WTC11 (cell line): Measurements from ENCODE around the gene YARS2.

Experiments used
- ELF4 ChIP-seq: sonication (generic); formaldehyde crosslinking; IDR thresholded peaks from 2 replicates; pipeline ENCODE4 v1.8.1; 2022; ENCODE audit warnings: low read depth, mild to moderate bottlenecking, moderate library complexity, missing genetic modification reagents
- FOXK1 ChIP-seq: sonication (generic); formaldehyde crosslinking; IDR thresholded peaks from 2 replicates; pipeline ENCODE4 v1.8.0; 2022; ENCODE audit warnings: mild to moderate bottlenecking, moderate library complexity, missing genetic modification reagents
- MYBL2 ChIP-seq: sonication (generic); formaldehyde crosslinking; IDR thresholded peaks from 2 replicates; pipeline ENCODE4 v1.8.1; 2023; ENCODE audit warnings: mild to moderate bottlenecking, moderate library complexity, missing genetic modification reagents
- SMAD4 ChIP-seq: sonication (generic); formaldehyde crosslinking; IDR thresholded peaks from 2 replicates; pipeline ENCODE4 v1.8.0; 2022; ENCODE audit warnings: mild to moderate bottlenecking, missing genetic modification reagents
- SOX15 ChIP-seq: fragments of 250-450 bp; sonication (Bioruptor Pico); IDR thresholded peaks from 2 replicates; pipeline ENCODE4 v1.9.0; 2021; ENCODE audit warnings: mild to moderate bottlenecking
- ZNF671 ChIP-seq: fragments of 250-450 bp; sonication (Bioruptor Pico); IDR thresholded peaks from 2 replicates; pipeline ENCODE4 v1.8.0; 2021; ENCODE audit warnings: mild to moderate bottlenecking
- TF ChIP-seq, protein P1 (sequence below): fragments of 200-600 bp; IDR thresholded peaks from 2 replicates; pipeline ENCODE4 v1.8.0; 2022; ENCODE audit warnings: antibody characterized with exemption
- TF ChIP-seq, protein P2 (sequence below): sonication (generic); formaldehyde crosslinking; IDR thresholded peaks from 2 replicates; pipeline ENCODE4 v1.8.1; 2023; ENCODE audit warnings: mild to moderate bottlenecking, missing genetic modification reagents

GRCh38 chr12:32789446-32789845, 33.7 kb upstream of the YARS2 start:
- TF ChIP-seq, protein P1, sequence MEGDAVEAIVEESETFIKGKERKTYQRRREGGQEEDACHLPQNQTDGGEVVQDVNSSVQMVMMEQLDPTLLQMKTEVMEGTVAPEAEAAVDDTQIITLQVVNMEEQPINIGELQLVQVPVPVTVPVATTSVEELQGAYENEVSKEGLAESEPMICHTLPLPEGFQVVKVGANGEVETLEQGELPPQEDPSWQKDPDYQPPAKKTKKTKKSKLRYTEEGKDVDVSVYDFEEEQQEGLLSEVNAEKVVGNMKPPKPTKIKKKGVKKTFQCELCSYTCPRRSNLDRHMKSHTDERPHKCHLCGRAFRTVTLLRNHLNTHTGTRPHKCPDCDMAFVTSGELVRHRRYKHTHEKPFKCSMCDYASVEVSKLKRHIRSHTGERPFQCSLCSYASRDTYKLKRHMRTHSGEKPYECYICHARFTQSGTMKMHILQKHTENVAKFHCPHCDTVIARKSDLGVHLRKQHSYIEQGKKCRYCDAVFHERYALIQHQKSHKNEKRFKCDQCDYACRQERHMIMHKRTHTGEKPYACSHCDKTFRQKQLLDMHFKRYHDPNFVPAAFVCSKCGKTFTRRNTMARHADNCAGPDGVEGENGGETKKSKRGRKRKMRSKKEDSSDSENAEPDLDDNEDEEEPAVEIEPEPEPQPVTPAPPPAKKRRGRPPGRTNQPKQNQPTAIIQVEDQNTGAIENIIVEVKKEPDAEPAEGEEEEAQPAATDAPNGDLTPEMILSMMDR, result no peak
- TF ChIP-seq, protein P2, sequence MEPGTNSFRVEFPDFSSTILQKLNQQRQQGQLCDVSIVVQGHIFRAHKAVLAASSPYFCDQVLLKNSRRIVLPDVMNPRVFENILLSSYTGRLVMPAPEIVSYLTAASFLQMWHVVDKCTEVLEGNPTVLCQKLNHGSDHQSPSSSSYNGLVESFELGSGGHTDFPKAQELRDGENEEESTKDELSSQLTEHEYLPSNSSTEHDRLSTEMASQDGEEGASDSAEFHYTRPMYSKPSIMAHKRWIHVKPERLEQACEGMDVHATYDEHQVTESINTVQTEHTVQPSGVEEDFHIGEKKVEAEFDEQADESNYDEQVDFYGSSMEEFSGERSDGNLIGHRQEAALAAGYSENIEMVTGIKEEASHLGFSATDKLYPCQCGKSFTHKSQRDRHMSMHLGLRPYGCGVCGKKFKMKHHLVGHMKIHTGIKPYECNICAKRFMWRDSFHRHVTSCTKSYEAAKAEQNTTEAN (CRISPR knock-in tag), result no peak
- no peak for TF ChIP-seq ZNF671 (CRISPR knock-in tag)
- no peak for TF ChIP-seq SMAD4 (CRISPR knock-in tag)
- no peak for TF ChIP-seq ELF4 (CRISPR knock-in tag)
- no peak for TF ChIP-seq MYBL2 (CRISPR knock-in tag)
- TF ChIP-seq SOX15 (CRISPR knock-in tag), result no peak
- no peak for TF ChIP-seq FOXK1
